GM12892 (cell line): ENCODE measurements around the gene NDUFB3.
"Not testable (repeated sequence)": the region's sequence is repeated elsewhere in the genome, so short reads cannot be mapped to it uniquely, and the experiment has no call there.

Source experiments
- POLR2A ChIP-seq: IDR thresholded peaks from 2 replicates; pipeline ENCODE4 v1.6.1; 2011; ENCODE audit warnings: low read depth, low read length, control low read depth
- POLR2AphosphoS5 ChIP-seq: IDR thresholded peaks from 2 replicates; pipeline ENCODE4 v1.6.1; 2011; ENCODE audit warnings: low read depth, low read length, control low read depth
- TAF1 ChIP-seq: IDR thresholded peaks from 2 replicates; pipeline ENCODE4 v1.6.1; 2011; ENCODE audit warnings: low read depth, mild to moderate bottlenecking, control low read depth, low read length, borderline replicate concordance

DNA sequence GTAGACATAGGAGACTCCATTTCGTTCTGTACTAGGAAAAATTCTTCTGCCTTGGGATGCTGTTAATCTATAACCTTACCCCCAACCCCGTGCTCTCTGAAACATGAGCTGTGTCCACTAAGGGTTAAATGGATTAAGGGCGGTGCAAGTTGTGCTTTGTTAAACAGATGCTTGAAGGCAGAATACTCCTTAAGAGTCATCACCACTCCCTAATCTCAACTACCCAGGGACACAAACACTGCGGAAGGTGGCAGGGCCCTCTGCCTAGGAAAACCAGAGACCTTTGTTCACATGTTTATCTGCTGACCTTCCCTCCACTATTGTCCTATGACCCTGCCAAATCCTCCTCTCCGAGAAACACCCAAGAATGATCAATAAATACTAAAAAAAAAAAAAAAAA is 28.8 kb upstream of the NDUFB3 start:
- TF ChIP-seq POLR2A, POLR2AphosphoS5, TAF1: not testable (repeated sequence)
